Memory B cell (primary cell): Measurements from ENCODE around the gene CKS1B.

ENCODE experiments used
- ATAC-seq: fragments of 150-1000 bp; cut with Tn5 transposase; 2 replicates; pipeline ENCODE4 v1.10.0; 2021; ENCODE audit warnings: low read depth, mild to moderate bottlenecking, moderate library complexity
- DNase-seq, 2 donors: peaks; one replicate each; pipeline ENCODE4 v3.0.0; 2022; ENCODE audit warnings: low spot score in 2 of 2
- H3K27ac Mint-ChIP-seq: one replicate; pipeline ENCODE4 v1.8.0; 2022; ENCODE audit warnings: mild to moderate bottlenecking, moderate library complexity, mixed read lengths
- H3K27me3 Mint-ChIP-seq: one replicate; pipeline ENCODE4 v1.8.0; 2022; ENCODE audit warnings: mixed read lengths
- H3K36me3 Mint-ChIP-seq: one replicate; pipeline ENCODE4 v1.8.0; 2022; ENCODE audit warnings: mild to moderate bottlenecking, mixed read lengths
- H3K4me1 Mint-ChIP-seq: one replicate; pipeline ENCODE4 v1.8.0; 2022; ENCODE audit warnings: mixed read lengths
- H3K4me3 Mint-ChIP-seq: one replicate; pipeline ENCODE4 v1.8.0; 2022; ENCODE audit warnings: mild to moderate bottlenecking, moderate library complexity, mixed read lengths
- H3K9me3 Mint-ChIP-seq: one replicate; pipeline ENCODE4 v1.8.0; 2022; ENCODE audit warnings: mixed read lengths

Gene CKS1B

GRCh38 chr1:155022927-155023236 lies 48.4 kb downstream of the CKS1B start:
- ATAC-seq (no peak), DNase-seq (no peak)
- no peaks in the 10 kb centered on the region for H3K36me3 Mint-ChIP-seq
- no peaks in the 10 kb centered on the region for H3K9me3 Mint-ChIP-seq
- H3K27ac Mint-ChIP-seq = no peak overlapping the region
- H3K4me1 Mint-ChIP-seq = peaks cover 14% of the 10 kb centered on the region
- H3K4me3 Mint-ChIP-seq = no peak overlapping the region
- no peaks in the 10 kb centered on the region for H3K27me3 Mint-ChIP-seq

GRCh38 chr1:155023627-155024026 lies 49.1 kb downstream of the CKS1B start:
- Mint-ChIP-seq H3K36me3 (no peaks in the 10 kb centered on the region), H3K27ac (no peak overlapping the region), H3K4me1 (peaks cover 13% of the 10 kb centered on the region), H3K4me3 (no peak overlapping the region), H3K27me3 (no peaks in the 10 kb centered on the region), H3K9me3 (no peaks in the 10 kb centered on the region)
- no peak for DNase-seq
- no peak for ATAC-seq

GRCh38 chr1:155024315-155024714 lies 49.8 kb downstream of the CKS1B start:
- Mint-ChIP-seq H3K4me3 (no peak overlapping the region), H3K4me1 (peaks cover 15% of the 10 kb centered on the region), H3K36me3 (no peaks in the 10 kb centered on the region), H3K9me3 (no peaks in the 10 kb centered on the region), H3K27ac (no peak overlapping the region), H3K27me3 (no peaks in the 10 kb centered on the region)
- ATAC-seq (no peak), DNase-seq (no peak)

GRCh38 chr1:155026154-155026553 lies 51.7 kb downstream of the CKS1B start:
- H3K27ac Mint-ChIP-seq = no peak overlapping the region
- peaks cover 8% of the 10 kb centered on the region for H3K4me1 Mint-ChIP-seq

GRCh38 chr1:155026588-155026987 lies 52.1 kb downstream of the CKS1B start:
- no peak overlapping the region for H3K27ac Mint-ChIP-seq
- DNase-seq = no peak
- H3K4me3 Mint-ChIP-seq = no peak overlapping the region
- peaks cover 4% of the 10 kb centered on the region for H3K4me1 Mint-ChIP-seq
- no peak for ATAC-seq
- H3K36me3 Mint-ChIP-seq = no peaks in the 10 kb centered on the region
- H3K27me3 Mint-ChIP-seq = no peaks in the 10 kb centered on the region
- no peaks in the 10 kb centered on the region for H3K9me3 Mint-ChIP-seq

More at GRCh38 chr1:155026154-155026553, 51.7 kb downstream of the CKS1B start:
- H3K4me3 Mint-ChIP-seq = no peak overlapping the region
- no peaks in the 10 kb centered on the region for H3K9me3 Mint-ChIP-seq
- DNase-seq = no peak
- H3K36me3 Mint-ChIP-seq = no peaks in the 10 kb centered on the region
- ATAC-seq = no peak
- H3K27me3 Mint-ChIP-seq = no peaks in the 10 kb centered on the region
